GM12801 (cell line): ENCODE results near the gene ATG12.

Experiments
- TF ChIP-seq, protein P1 (sequence below): IDR thresholded peaks from one replicate; pipeline ENCODE4 v1.5.1; 2011; ENCODE audit warnings: control low read depth; ENCODE audit not compliant: insufficient read length; ENCODE audit errors: extremely low read depth

Gene ATG12

DNA sequence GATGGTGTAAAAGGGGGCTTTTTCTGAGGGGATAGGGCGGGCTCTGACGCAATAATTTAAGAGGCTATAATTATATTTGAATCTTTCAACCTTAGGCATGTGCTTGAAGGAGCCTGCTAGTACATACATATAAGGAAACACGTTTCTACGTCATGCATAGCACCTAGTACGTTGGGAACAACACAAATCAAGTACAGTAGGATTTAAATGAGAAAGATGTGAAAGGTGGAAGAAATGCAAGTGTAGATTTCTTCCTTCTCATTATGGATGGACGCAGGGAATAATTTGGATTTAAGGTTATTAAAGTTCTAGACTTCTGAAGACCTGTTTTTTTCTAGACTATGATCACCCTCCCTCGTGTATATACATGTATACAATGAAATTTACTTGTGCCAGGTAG lies 24.0 kb downstream of the ATG12 start:
- TF ChIP-seq, protein P1, sequence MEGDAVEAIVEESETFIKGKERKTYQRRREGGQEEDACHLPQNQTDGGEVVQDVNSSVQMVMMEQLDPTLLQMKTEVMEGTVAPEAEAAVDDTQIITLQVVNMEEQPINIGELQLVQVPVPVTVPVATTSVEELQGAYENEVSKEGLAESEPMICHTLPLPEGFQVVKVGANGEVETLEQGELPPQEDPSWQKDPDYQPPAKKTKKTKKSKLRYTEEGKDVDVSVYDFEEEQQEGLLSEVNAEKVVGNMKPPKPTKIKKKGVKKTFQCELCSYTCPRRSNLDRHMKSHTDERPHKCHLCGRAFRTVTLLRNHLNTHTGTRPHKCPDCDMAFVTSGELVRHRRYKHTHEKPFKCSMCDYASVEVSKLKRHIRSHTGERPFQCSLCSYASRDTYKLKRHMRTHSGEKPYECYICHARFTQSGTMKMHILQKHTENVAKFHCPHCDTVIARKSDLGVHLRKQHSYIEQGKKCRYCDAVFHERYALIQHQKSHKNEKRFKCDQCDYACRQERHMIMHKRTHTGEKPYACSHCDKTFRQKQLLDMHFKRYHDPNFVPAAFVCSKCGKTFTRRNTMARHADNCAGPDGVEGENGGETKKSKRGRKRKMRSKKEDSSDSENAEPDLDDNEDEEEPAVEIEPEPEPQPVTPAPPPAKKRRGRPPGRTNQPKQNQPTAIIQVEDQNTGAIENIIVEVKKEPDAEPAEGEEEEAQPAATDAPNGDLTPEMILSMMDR = no peak

DNA sequence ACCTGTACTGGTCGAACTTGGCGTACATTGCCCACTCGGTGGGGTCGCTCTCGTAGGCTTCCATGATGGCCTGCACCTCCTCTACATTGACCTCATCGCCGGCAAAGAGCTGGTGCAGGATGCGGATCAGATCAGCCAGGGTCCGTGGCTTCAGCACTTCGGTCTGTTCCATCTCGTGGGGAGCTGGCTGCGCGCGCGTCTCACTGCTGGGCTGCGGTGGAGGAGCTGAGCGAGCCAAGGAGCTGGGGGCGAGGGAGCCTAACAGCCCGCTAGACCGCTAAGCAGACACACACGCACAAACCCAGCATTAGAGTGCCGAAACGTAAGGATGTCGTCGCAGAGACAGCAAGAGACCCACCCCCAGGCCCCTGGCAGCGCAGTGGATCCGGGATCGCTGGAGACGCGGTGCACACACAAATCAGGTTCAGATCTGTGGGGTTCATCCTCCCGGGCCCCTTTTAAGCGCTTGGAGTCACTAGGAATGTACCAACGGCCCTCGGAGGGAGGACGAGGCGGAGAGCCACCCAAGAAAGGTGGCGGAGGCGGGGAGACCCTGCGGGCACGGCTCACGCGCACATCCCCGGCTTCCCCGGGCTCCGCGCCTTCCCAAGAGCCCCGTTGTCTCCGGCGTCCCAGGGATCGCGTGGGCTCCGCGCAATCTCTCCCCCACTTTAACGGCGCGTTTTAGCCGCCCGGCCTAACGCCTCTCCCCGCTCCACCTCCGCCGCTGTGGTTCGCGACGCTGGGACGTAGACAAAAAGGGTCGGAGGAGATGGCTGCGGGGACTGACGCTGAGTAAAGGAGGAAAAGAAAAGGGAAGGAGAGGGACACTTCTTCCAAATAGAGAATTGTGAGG lies 24.9 kb downstream of the ATG12 start, which contains the start of gene CDO1:
Gene CDO1, minus strand, starts transcription at position 434 of the 856 bp plus-strand sequence. Its CDS starts 262 bp downstream, at position 172.
- TF ChIP-seq, protein P1 = no peak

DNA sequence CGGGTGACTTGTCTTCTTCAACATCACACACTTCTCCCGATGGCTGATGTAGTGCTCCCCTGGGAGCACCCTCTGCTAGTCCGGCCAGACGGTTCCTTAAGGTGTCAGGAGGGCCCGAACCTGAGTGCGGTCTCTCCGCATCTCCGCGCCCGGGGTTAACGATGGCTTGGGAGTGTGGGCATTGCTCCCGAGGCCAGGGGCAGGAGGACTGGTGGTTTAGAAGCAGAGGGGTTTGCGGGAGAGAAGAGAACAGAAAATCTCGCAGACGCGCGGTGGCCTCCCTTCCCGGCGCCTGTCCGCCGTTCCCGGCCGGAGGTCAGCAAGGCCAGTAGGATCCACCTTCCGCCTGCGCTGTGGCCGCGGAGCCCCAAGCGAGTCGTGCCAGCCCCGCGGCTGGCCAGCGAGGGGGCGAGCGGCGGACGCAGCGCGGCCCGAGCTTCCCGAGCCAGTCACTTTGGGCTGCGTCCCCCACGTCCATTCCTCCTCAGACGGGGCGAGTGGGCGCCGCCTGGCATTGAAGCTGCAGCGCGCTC lies 25.6 kb downstream of the ATG12 start:
- TF ChIP-seq, protein P1 = no peak

DNA sequence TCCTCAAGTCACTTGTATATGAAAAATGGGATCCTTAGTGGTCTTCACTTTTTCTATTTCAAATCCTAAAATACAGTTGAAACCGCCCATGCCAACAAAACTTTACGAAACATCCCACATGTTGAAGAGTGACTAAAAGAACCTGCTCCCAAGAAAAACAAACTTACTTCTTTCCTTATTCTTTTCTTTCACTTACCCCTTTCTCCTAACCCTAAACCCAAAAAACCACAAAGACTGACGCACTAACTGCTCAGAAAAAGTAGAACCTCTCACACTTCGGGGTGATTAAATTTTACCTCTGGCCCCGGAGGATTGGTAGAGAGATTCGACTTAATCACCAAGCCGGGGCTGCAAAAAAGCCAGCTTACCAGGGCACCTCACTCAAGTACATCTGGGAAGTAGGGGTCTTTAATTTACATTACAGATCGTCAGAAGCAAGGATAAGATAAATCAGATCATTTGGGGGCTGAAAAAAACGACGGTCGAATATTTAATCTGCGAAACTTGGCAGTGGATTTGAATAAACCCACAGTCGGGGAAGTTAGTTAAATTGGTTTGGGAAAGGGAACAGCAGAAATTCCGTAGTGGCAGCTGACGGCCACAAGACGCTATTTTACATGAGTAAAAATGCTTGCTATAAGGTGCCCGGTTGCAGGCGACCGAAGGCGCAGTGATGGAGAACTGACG lies 26.2 kb downstream of the ATG12 start:
- TF ChIP-seq, protein P1 = no peak

DNA sequence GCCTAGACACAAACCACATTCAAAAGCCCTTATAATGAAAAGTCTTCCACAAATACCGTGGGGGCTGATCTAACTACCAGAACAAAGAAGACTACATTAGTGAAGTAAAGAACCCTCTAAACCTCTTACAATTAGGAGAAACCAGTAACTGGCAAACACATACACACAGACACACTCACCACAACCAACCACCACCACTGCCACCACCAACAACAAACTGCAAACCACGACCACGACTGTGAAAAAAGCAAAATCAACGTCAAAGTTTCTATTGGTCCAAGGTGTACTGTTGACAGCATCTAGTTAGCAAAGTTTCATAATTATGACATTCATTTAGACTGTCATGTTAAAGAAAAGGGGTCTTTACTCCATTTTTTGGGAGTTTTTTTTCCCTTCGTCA lies 27.6 kb downstream of the ATG12 start:
- TF ChIP-seq, protein P1 = no peak

DNA sequence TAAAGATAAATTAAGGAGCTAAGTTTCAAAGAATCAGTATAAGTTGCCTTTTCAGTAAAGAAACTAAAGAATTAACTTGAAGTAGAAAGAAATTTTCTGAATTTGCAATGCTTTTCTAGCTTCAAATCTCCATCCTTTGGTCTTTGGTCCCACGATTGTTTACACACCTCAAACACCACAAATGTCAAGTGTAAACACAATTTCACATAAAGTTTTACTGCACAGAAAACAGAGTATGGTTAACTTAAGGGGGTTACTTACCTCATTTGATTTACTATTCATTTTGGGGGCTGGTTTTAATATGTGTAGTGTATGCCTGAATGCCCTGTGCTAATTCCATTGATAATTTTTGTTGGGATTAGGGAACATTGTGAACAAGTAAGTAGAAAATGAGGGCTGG lies 29.0 kb downstream of the ATG12 start:
- TF ChIP-seq, protein P1 = no peak

DNA sequence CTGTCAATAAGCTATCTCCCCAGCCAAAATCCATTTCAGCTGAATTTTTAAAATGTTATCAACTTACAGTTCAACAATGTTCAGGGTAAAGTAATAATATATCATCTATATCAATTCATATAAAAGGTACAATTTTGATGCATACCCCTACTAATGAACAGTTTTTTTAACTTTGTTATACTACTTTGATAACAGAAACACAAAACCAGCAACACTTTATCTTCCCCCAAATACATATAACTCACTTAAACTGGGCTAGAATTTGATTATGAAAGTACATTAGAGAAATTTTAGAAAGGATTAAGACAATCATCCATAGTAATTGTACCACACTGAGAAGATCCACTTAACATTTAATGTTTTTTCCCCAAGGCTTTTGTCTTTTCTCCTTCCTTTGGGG lies 30.0 kb downstream of the ATG12 start:
- TF ChIP-seq, protein P1 = no peak
